ENCODE data around the gene MAP7D1. TPM values are rescaled to one million over a fixed set of nuclear protein-coding genes. Genes with fewer than 3 reads are reported as not detected.

Gene MAP7D1
- polyA plus RNA-seq, 1 of the 3 experiments (the other 2 are of a cell fraction), result 69.9 TPM

GRCh38 chr1:36224537-36225282 lies 68.8 kb downstream of the MAP7D1 start:
- Histone ChIP-seq H3K27ac (ENCODE audit: low read depth in 2 of 2, low read length in 1 of 2) (peak overlapping the region; percentile 88 to 97), H3K4me1 (ENCODE audit: control insufficient read depth in 1 of 2, insufficient read depth in 2 of 2, low read depth in 1 of 2, low read length in 1 of 2) (peaks cover 8 to 9% of the 10 kb centered on the region in 2 experiments; a peak in 2 of 4 replicates), H3K27me3 (ENCODE audit: insufficient read depth) (no peaks in the 10 kb centered on the region), H3K9ac (peak overlapping the region; percentile 86), H3K4me3 (ENCODE audit: low read depth in 2 of 2, low read length in 1 of 2) (peak overlapping the region; percentile 69 to 77), H2AFZ (ENCODE audit: low read depth) (no peak overlapping the region), H3K36me3 (replicated peaks in 1 of 2; ENCODE audit: control insufficient read depth in 1 of 2, insufficient read depth in 2 of 2, low read length in 1 of 2) (peaks cover 0 to 37% of the 10 kb centered on the region in 2 experiments), H3K4me2 (peak overlapping the region; percentile 83), H3K79me2 (ENCODE audit: insufficient read depth) (peaks cover 54% of the 10 kb centered on the region), H4K20me1 (ENCODE audit: insufficient read depth) (peaks cover 49% of the 10 kb centered on the region), H3K9me2 (no peaks in the 10 kb centered on the region), H3K9me3 (no peaks in the 10 kb centered on the region), H3F3A (replicated peaks; ENCODE audit: insufficient read depth) (peaks cover 13% of the 10 kb centered on the region)
- TF ChIP-seq NRF1 (IDR thresholded peaks at IDR 0.05; ENCODE audit: low read depth, low read length), result 0 out of 2 replicates have a peak, but pooled peaks have one; percentile 7
- TF ChIP-seq TAF1 (IDR thresholded peaks at IDR 0.05; ENCODE audit: borderline replicate concordance, low read depth, low read length), result no peak; the same call in 1 of the 2 replicates
- TF ChIP-seq FOXJ3 (CRISPR knock-in tag; IDR thresholded peaks at IDR 0.05), result no peak
- no peak for TF ChIP-seq RFX5 (IDR thresholded peaks at IDR 0.05; ENCODE audit: low read length)
- peak; percentile 55 for TF ChIP-seq CTCF (IDR thresholded peaks at IDR 0.05)
- no peak for TF ChIP-seq MEF2A (IDR thresholded peaks at IDR 0.05; ENCODE audit: borderline replicate concordance, low read depth)
- TF ChIP-seq PBX3 (IDR thresholded peaks at IDR 0.05), result peak; percentile 56
- peak; percentile 80 for TF ChIP-seq MAX (IDR thresholded peaks at IDR 0.05; ENCODE audit: low read depth)
- TF ChIP-seq SIN3A (IDR thresholded peaks at IDR 0.05; ENCODE audit: borderline replicate concordance, low read depth, low read length), result peak; percentile 65; the same call in 1 of the 2 replicates
- no peak for TF ChIP-seq IRF3 (IDR thresholded peaks at IDR 0.05; ENCODE audit: low read depth, low read length)
- TF ChIP-seq CHD2 (IDR thresholded peaks at IDR 0.05; ENCODE audit: low read length, partially characterized antibody), result peak; percentile 60
- TF ChIP-seq TCF12 (IDR thresholded peaks at IDR 0.05), result peak; percentile 7; the same call in 1 of the 2 replicates
- 0 out of 4 replicates have a peak, but pooled peaks of 1 of the 2 experiments have one; percentile 2 for TF ChIP-seq EP300 (IDR thresholded peaks at IDR 0.05; ENCODE audit: borderline replicate concordance in 1 of 2, low read depth in 1 of 2, low read length in 1 of 2)
- peak; percentile 93 for TF ChIP-seq MXI1 (IDR thresholded peaks at IDR 0.05; ENCODE audit: low read depth, low read length)
- CTCF ChIA-PET, result interaction anchor here (0.6 to 2.4 kb wide), 15 partner anchors 9 to 90 kb away, joined by 3 to 12 read pairs (median 3); partner anchors contain the start of genes MAP7D1 and TRAPPC3
- POLR2A ChIA-PET, result interaction anchor here (0.7 to 1.6 kb wide), 6 partner anchors 37 to 131 kb away, joined by 3 to 5 read pairs (median 3); partner anchors contain the start of genes MAP7D1 and TRAPPC3
- peak; percentile 84 for DNase-seq
- 1% methylated on average over 29 of the region's 29 CpGs for WGBS (ENCODE audit: low lambda C conversion rate)

All from SK-N-SH (cell line).